ENCODE measurements around the gene TRAF3.

Gene TRAF3

DNA sequence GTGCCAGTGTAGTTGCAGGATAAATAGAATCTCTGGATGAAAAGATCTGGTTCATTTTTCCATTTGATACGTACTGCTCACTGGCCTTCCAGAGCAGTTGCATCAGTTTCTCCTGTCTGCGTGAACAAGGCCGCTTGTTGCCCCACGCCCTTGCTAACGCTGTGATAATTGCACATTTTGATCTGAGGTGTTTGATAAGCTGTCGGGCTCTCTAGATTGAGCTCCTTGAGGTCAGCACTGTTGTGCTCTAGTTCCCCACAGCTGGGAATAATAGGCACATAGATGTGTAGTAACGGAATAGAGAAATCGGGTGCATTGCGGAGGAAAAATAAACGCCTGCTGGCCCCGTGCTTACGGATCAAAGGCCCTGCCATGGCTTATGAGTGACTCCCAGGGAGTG, 42.8 kb upstream of the TRAF3 start:
- no peaks in the 10 kb centered on the region for H3K27me3 ChIP-seq (ENCODE audit: insufficient read depth, low read depth)
- H3K4me3 ChIP-seq (IDR thresholded peaks at IDR 0.05; ENCODE audit: insufficient read depth, low read depth, low read length), result no peak overlapping the region
- no peaks in the 10 kb centered on the region for H3K36me3 ChIP-seq (ENCODE audit: insufficient read depth)
- H4K20me1 ChIP-seq (ENCODE audit: insufficient read depth), result no peaks in the 10 kb centered on the region
- TF ChIP-seq, protein P1, sequence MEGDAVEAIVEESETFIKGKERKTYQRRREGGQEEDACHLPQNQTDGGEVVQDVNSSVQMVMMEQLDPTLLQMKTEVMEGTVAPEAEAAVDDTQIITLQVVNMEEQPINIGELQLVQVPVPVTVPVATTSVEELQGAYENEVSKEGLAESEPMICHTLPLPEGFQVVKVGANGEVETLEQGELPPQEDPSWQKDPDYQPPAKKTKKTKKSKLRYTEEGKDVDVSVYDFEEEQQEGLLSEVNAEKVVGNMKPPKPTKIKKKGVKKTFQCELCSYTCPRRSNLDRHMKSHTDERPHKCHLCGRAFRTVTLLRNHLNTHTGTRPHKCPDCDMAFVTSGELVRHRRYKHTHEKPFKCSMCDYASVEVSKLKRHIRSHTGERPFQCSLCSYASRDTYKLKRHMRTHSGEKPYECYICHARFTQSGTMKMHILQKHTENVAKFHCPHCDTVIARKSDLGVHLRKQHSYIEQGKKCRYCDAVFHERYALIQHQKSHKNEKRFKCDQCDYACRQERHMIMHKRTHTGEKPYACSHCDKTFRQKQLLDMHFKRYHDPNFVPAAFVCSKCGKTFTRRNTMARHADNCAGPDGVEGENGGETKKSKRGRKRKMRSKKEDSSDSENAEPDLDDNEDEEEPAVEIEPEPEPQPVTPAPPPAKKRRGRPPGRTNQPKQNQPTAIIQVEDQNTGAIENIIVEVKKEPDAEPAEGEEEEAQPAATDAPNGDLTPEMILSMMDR (conservative IDR thresholded peaks at IDR 0.05; ENCODE audit: low read depth, low read length), result no peak
- H2AFZ ChIP-seq (ENCODE audit: low read depth), result no peak overlapping the region
- H3K4me1 ChIP-seq (ENCODE audit: low read depth, poor library complexity, severe bottlenecking), result no peaks in the 10 kb centered on the region
- no peak overlapping the region for H3K4me2 ChIP-seq
- no peak overlapping the region for H3K9ac ChIP-seq
- H3K79me2 ChIP-seq (ENCODE audit: insufficient read depth, low read depth), result no peaks in the 10 kb centered on the region
- no peak overlapping the region for H3K27ac ChIP-seq

DNA sequence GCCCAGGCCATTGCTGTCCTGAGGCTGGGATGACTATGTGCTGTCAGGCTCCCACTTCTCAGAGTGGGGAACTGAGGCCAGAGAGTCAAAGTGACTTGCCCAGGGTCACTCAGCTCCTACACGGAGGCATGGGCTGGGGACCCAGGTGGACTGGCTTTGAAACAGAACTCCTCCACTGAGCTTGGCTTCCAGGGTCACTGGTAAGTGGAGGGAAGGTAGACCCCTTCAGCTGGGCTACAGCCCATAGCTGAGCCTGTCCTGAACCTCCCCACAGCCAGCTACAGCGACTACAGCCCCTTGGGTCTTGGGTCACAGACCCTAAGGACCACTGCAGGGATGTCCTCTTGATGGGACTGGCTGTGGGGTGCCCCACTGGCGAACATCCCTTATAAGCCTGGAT, 40.3 kb upstream of the TRAF3 start:
- H3K27ac ChIP-seq, result no peak overlapping the region
- H3K27me3 ChIP-seq (ENCODE audit: insufficient read depth, low read depth), result no peaks in the 10 kb centered on the region
- H3K79me2 ChIP-seq (ENCODE audit: insufficient read depth, low read depth), result no peaks in the 10 kb centered on the region
- H3K4me3 ChIP-seq (IDR thresholded peaks at IDR 0.05; ENCODE audit: insufficient read depth, low read depth, low read length), result no peak overlapping the region
- no peak overlapping the region for H3K4me2 ChIP-seq
- no peaks in the 10 kb centered on the region for H3K36me3 ChIP-seq (ENCODE audit: insufficient read depth)
- no peak overlapping the region for H2AFZ ChIP-seq (ENCODE audit: low read depth)
- TF ChIP-seq, protein P1 (conservative IDR thresholded peaks at IDR 0.05; ENCODE audit: low read depth, low read length), result no peak
- no peaks in the 10 kb centered on the region for H3K4me1 ChIP-seq (ENCODE audit: low read depth, poor library complexity, severe bottlenecking)
- H3K9ac ChIP-seq, result no peak overlapping the region
- no peaks in the 10 kb centered on the region for H4K20me1 ChIP-seq (ENCODE audit: insufficient read depth)

DNA sequence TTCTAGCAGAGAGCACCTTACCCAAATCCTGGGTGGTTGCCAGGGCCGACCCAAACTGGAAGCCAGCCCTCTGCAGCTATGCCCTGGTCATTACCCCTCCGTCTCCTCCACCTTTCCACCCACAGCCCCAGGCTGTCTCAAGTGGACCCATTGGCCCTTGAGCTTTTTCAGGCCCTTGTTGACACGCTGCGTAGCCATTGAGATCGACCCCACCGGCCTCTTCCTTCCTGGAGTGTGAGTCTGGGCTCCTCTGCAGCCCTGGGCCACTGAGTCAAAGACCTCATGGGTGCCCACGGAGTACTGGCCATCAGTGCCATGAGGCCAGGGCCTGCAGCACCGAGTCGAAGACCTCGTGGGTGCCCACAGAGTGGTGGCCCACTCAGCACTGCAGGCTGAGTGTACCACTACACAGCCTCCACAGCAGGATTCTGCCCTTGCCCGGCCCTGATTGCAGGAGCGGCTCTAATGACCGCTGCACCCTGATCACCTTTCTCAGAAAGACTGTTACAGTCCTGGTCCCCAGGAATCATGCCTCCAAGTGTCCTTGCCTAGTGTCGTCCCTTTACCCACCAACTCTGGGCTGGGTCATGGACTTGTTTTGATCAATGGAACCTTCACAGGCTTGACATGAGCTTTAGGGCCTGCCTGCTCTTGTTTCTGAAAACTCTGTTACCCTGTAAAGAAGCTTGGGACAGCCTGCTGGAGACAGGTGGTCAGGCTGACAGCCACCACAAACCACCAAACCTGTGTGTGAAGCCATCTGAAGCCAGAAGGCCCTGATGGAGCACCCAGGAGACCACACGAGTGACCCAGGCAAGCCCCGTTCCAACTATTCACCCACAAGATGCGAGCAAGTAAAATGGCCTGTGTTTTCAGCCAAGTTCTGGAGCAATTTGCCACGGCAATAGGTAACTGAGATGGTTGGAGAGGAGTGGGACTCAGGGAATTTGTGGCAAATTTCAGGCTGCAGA, 39.6 kb upstream of the TRAF3 start:
- H3K4me2 ChIP-seq, result no peak overlapping the region
- no peak overlapping the region for H2AFZ ChIP-seq (ENCODE audit: low read depth)
- no peaks in the 10 kb centered on the region for H3K79me2 ChIP-seq (ENCODE audit: insufficient read depth, low read depth)
- H3K27me3 ChIP-seq (ENCODE audit: insufficient read depth, low read depth), result no peaks in the 10 kb centered on the region
- no peak overlapping the region for H3K27ac ChIP-seq
- H3K4me3 ChIP-seq (IDR thresholded peaks at IDR 0.05; ENCODE audit: insufficient read depth, low read depth, low read length), result no peak overlapping the region
- H4K20me1 ChIP-seq (ENCODE audit: insufficient read depth), result no peaks in the 10 kb centered on the region
- no peaks in the 10 kb centered on the region for H3K36me3 ChIP-seq (ENCODE audit: insufficient read depth)
- no peaks in the 10 kb centered on the region for H3K4me1 ChIP-seq (ENCODE audit: low read depth, poor library complexity, severe bottlenecking)
- H3K9ac ChIP-seq, result no peak overlapping the region
- TF ChIP-seq, protein P1 (conservative IDR thresholded peaks at IDR 0.05; ENCODE audit: low read depth, low read length), result no peak

DNA sequence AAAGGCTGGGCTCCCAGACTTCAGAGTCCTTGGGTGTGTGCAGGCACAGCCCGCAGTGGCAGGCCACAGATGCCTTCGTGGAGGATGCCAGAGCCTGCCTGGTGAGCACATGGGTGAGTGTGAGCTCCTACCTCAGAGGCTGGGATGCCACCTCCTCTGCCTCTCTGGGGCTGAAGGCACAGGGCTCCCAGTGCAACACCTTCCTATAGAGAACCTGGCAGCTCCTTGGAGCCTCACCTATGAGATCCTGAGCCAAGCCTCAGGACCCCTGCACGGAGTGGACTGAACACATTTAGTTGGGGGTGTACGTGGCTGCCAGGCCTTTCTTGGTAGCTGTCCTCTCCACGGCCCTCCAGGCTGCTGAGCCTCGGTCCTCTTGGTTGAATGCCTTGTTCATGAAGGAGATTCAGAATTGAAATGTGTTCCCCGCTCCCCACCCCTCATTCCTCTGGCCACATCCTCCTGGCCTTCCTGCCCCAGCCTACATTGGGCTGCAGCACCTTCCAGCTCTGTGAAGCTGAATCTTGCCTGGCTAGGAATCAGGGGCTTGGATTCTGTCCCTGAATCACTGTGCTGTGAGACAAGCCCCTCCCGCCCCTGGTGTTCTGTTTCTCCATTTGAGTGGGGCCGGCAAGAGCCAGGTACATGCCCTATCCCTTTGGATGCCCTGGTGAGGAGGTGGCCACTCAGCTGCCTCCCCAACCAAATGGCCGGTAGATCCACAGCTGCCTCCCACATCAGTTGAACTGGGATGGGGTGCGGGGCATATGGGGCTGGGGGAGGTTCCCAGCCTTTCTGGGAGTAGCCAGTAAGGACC, 38.7 kb upstream of the TRAF3 start:
- Histone ChIP-seq H4K20me1 (ENCODE audit: insufficient read depth) (no peaks in the 10 kb centered on the region), H2AFZ (ENCODE audit: low read depth) (no peak overlapping the region), H3K4me3 (IDR thresholded peaks at IDR 0.05; ENCODE audit: insufficient read depth, low read depth, low read length) (no peak overlapping the region), H3K36me3 (ENCODE audit: insufficient read depth) (no peaks in the 10 kb centered on the region), H3K27me3 (ENCODE audit: insufficient read depth, low read depth) (no peaks in the 10 kb centered on the region), H3K4me1 (ENCODE audit: low read depth, poor library complexity, severe bottlenecking) (no peaks in the 10 kb centered on the region), H3K9ac (no peak overlapping the region), H3K27ac (no peak overlapping the region), H3K79me2 (ENCODE audit: insufficient read depth, low read depth) (no peaks in the 10 kb centered on the region), H3K4me2 (no peak overlapping the region)
- TF ChIP-seq, protein P1 (conservative IDR thresholded peaks at IDR 0.05; ENCODE audit: low read depth, low read length), result no peak
